Subcutaneous abdominal adipose tissue (tissue), 5 donors: ENCODE results near the gene ARMH1.
"Not testable (repeated sequence)": the region's sequence is repeated elsewhere in the genome, so short reads cannot be mapped to it uniquely, and the experiment has no call there.

Experiments
- H3K27ac ChIP-seq: one replicate; pipeline ENCODE4 v1.7.0; 2013; ENCODE audit warnings: low read depth, mild to moderate bottlenecking, inconsistent platforms, low read length, moderate library complexity
- H3K27me3 ChIP-seq, 5 donors: one replicate each; pipeline ENCODE4 v1.7.0; 2013; ENCODE audit warnings: low read length in 5 of 5, inconsistent platforms in 1 of 5; ENCODE audit not compliant: control insufficient read depth in 5 of 5, insufficient read depth in 4 of 5
- H3K36me3 ChIP-seq, 5 donors: one replicate each; pipeline ENCODE4 v1.7.0; 2013; ENCODE audit warnings: low read length in 5 of 5; ENCODE audit not compliant: control insufficient read depth in 5 of 5, insufficient read depth in 5 of 5
- H3K4me1 ChIP-seq, 5 donors: one replicate each; pipeline ENCODE4 v1.7.0; 2013; ENCODE audit warnings: low read length in 5 of 5, mild to moderate bottlenecking in 3 of 5, moderate library complexity in 1 of 5; ENCODE audit not compliant: control insufficient read depth in 5 of 5, insufficient read depth in 5 of 5
- H3K4me3 ChIP-seq, 5 donors: one replicate each; pipeline ENCODE4 v1.7.0; 2013; ENCODE audit warnings: low read length in 5 of 5, low read depth in 1 of 5
- H3K9ac ChIP-seq, 5 donors: one replicate each; pipeline ENCODE4 v1.7.0; 2013; ENCODE audit warnings: low read length in 5 of 5, mild to moderate bottlenecking in 4 of 5, moderate library complexity in 3 of 5
- H3K9me3 ChIP-seq, 5 donors: one replicate each; pipeline ENCODE4 v1.7.0; 2013; ENCODE audit warnings: low read length in 5 of 5; ENCODE audit not compliant: control insufficient read depth in 5 of 5
- donor health status: healthy.
- donor health status: healthy.
- donor health status: healthy.
- donor health status: healthy.
- donor health status: healthy.

Gene ARMH1

GRCh38 chr1:44733365-44733764, 58.9 kb downstream of the ARMH1 start:
- no peaks in the 10 kb centered on the region for H3K27me3 ChIP-seq
- H3K36me3 ChIP-seq = no peaks in the 10 kb centered on the region
- no peak overlapping the region for H3K27ac ChIP-seq
- peaks cover 0 to 10% (median 2%) of the 10 kb centered on the region in 5 donors for H3K4me1 ChIP-seq
- no peak overlapping the region for H3K9ac ChIP-seq
- H3K9me3 ChIP-seq = no peaks in the 10 kb centered on the region
- no peak overlapping the region for H3K4me3 ChIP-seq

GRCh38 chr1:44733784-44734183, 59.3 kb downstream of the ARMH1 start:
- Histone ChIP-seq H3K36me3 (no peaks in the 10 kb centered on the region), H3K27ac (no peak overlapping the region), H3K9me3 (no peaks in the 10 kb centered on the region), H3K4me1 (peaks cover 0 to 10% (median 2%) of the 10 kb centered on the region in 5 donors), H3K4me3 (no peak overlapping the region), H3K27me3 (no peaks in the 10 kb centered on the region), H3K9ac (no peak overlapping the region)

- Histone ChIP-seq H3K4me3 (no peak overlapping the region), H3K9ac (no peak overlapping the region), H3K4me1 (peaks cover 4 to 15% (median 9%) of the 10 kb centered on the region in 5 donors), H3K9me3 (no peaks in the 10 kb centered on the region), H3K36me3 (no peaks in the 10 kb centered on the region), H3K27me3 (no peaks in the 10 kb centered on the region), H3K27ac (no peak overlapping the region)
Observed at GRCh38 chr1:44735992-44736391, 61.5 kb downstream of the ARMH1 start.

- Histone ChIP-seq H3K4me1 (peaks cover 4 to 14% (median 9%) of the 10 kb centered on the region in 5 donors), H3K27ac (peak overlapping the region; percentile 93), H3K4me3 (peak overlapping the region; percentile 75 to 93 (median 77)), H3K9ac (peak overlapping the region; percentile 75 to 87 (median 80))
- H3K9me3 ChIP-seq, H3K27me3 ChIP-seq, H3K36me3 ChIP-seq: not testable (repeated sequence)
Observed at GRCh38 chr1:44738953-44739306, 64.4 kb downstream of the ARMH1 start.

GRCh38 chr1:44739307-44740178, 65.0 kb downstream of the ARMH1 start, which contains the start of gene KIF2C:
Gene KIF2C, plus strand, starts transcription at chr1:44739837. Its CDS starts 96 bp downstream, at chr1:44739933.
- H3K27ac ChIP-seq = peak within 1 kb of the TSS; percentile 93
- peak within 1 kb of the TSS; percentile 75 to 87 (median 80) for H3K9ac ChIP-seq
- peak within 1 kb of the TSS; percentile 75 to 93 (median 77) for H3K4me3 ChIP-seq
- H3K27me3 ChIP-seq = no peaks in the 10 kb centered on the region
- no peaks in the 10 kb centered on the region for H3K9me3 ChIP-seq
- H3K4me1 ChIP-seq = peaks cover 4 to 14% (median 9%) of the 10 kb centered on the region in 5 donors
- H3K36me3 ChIP-seq = no peaks in the 10 kb centered on the region

GRCh38 chr1:44740179-44740617, 65.7 kb downstream of the ARMH1 start:
- H3K4me3 ChIP-seq = peak overlapping the region; percentile 75 to 93 (median 77)
- H3K4me1 ChIP-seq = peaks cover 4 to 14% (median 9%) of the 10 kb centered on the region in 5 donors
- no peaks in the 10 kb centered on the region for H3K27me3 ChIP-seq
- peak overlapping the region; percentile 93 for H3K27ac ChIP-seq
- no peaks in the 10 kb centered on the region for H3K9me3 ChIP-seq
- H3K9ac ChIP-seq = peak overlapping the region in 2 of 5 donors; percentile 54 to 80
- no peaks in the 10 kb centered on the region for H3K36me3 ChIP-seq

- Histone ChIP-seq H3K4me3 (no peak overlapping the region), H3K27ac (no peak overlapping the region), H3K4me1 (peaks cover 4 to 14% (median 9%) of the 10 kb centered on the region in 5 donors), H3K9me3 (no peaks in the 10 kb centered on the region), H3K9ac (no peak overlapping the region), H3K27me3 (no peaks in the 10 kb centered on the region), H3K36me3 (no peaks in the 10 kb centered on the region)
Observed at GRCh38 chr1:44743211-44743610, 68.7 kb downstream of the ARMH1 start.

- Histone ChIP-seq H3K4me1 (no peaks in the 10 kb centered on the region), H3K36me3 (no peaks in the 10 kb centered on the region), H3K9ac (no peak overlapping the region), H3K4me3 (no peak overlapping the region), H3K9me3 (no peaks in the 10 kb centered on the region), H3K27me3 (no peaks in the 10 kb centered on the region), H3K27ac (no peak overlapping the region)
Observed at GRCh38 chr1:44747878-44748277, 73.4 kb downstream of the ARMH1 start.

GRCh38 chr1:44757420-44757819, 82.9 kb downstream of the ARMH1 start:
- Histone ChIP-seq H3K4me3 (no peak overlapping the region), H3K27ac (no peak overlapping the region), H3K27me3 (no peaks in the 10 kb centered on the region), H3K9ac (no peak overlapping the region), H3K9me3 (no peaks in the 10 kb centered on the region), H3K36me3 (no peaks in the 10 kb centered on the region), H3K4me1 (no peaks in the 10 kb centered on the region)

GRCh38 chr1:44759077-44759476, 84.6 kb downstream of the ARMH1 start:
- Histone ChIP-seq H3K36me3 (no peaks in the 10 kb centered on the region), H3K9ac (no peak overlapping the region), H3K27me3 (no peaks in the 10 kb centered on the region), H3K4me1 (no peaks in the 10 kb centered on the region), H3K27ac (no peak overlapping the region), H3K4me3 (no peak overlapping the region), H3K9me3 (no peaks in the 10 kb centered on the region)
